ENCODE measurements around the gene EXOC3L4.

- TF ChIP-seq, protein P1, sequence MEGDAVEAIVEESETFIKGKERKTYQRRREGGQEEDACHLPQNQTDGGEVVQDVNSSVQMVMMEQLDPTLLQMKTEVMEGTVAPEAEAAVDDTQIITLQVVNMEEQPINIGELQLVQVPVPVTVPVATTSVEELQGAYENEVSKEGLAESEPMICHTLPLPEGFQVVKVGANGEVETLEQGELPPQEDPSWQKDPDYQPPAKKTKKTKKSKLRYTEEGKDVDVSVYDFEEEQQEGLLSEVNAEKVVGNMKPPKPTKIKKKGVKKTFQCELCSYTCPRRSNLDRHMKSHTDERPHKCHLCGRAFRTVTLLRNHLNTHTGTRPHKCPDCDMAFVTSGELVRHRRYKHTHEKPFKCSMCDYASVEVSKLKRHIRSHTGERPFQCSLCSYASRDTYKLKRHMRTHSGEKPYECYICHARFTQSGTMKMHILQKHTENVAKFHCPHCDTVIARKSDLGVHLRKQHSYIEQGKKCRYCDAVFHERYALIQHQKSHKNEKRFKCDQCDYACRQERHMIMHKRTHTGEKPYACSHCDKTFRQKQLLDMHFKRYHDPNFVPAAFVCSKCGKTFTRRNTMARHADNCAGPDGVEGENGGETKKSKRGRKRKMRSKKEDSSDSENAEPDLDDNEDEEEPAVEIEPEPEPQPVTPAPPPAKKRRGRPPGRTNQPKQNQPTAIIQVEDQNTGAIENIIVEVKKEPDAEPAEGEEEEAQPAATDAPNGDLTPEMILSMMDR (conservative IDR thresholded peaks at IDR 0.05; ENCODE audit: low read length): no peak
- no peak for TF ChIP-seq EZH2phosphoT487 (IDR thresholded peaks at IDR 0.05; ENCODE audit: borderline replicate concordance, low read depth, low read length)
Observed at GRCh38 chr14:103118018-103118662, 23.6 kb downstream of the EXOC3L4 start.

Measured in OCI-LY7 (cell line).